Colonic mucosa (tissue), 4 donors: ENCODE data around the gene LARGE2. TPM values are rescaled to one million over a fixed set of nuclear protein-coding genes. Genes with fewer than 3 reads are reported as not detected.

Experiments
- DNase-seq: peaks from one replicate; pipeline ENCODE4 v3.0.0-alpha.2; 2020
- H3K27ac ChIP-seq: fragments of 200-600 bp; one replicate; pipeline ENCODE4 v1.8.0; 2021
- H3K27me3 ChIP-seq: fragments of 200-600 bp; one replicate; pipeline ENCODE4 v1.8.0; 2021
- H3K36me3 ChIP-seq: fragments of 200-600 bp; one replicate; pipeline ENCODE4 v1.8.0; 2021
- H3K4me1 ChIP-seq: fragments of 200-600 bp; one replicate; pipeline ENCODE4 v1.8.0; 2021; ENCODE audit warnings: mild to moderate bottlenecking
- H3K4me3 ChIP-seq: fragments of 200-600 bp; one replicate; pipeline ENCODE4 v1.8.0; 2021
- H3K9ac ChIP-seq, 2 donors: one replicate each; pipeline ENCODE4 v1.7.0; 2013; ENCODE audit warnings: control low read depth in 2 of 2, low read depth in 2 of 2, low read length in 2 of 2
- H3K9me3 ChIP-seq: fragments of 200-600 bp; one replicate; pipeline ENCODE4 v1.8.0; 2021
- intact Hi-C: fragments of 100-400 bp; cut with DNase I; formaldehyde crosslinking; loops from one replicate; pipeline ENCODE4 v1.14.1; 2022
- total RNA-seq, 2 donors: library from RNA; stranded (reverse); fragmentation: NEBNext Ultra II Directional in 1 of 2; extraction: Animal tissue kit (Norgen Biotek cat#: 25700) in 1 of 2; gene quantifications; one replicate each; pipeline ENCODE4 v1.2.1, GENCODE V29; 2021
- TF ChIP-seq, protein P1 (sequence below): fragments of 200-600 bp; IDR thresholded peaks from one replicate; pipeline ENCODE4 v1.8.0; 2022; ENCODE audit warnings: antibody characterized with exemption, mild to moderate bottlenecking
- donor health status: healthy.
- donor health status: DM: no; HTN: no; CAD: no.
- donor health status: DM: no; HTN: no; CAD: no.

LARGE2 gene
- total RNA-seq, 2 donors from 2014 or later, result 4.1 to 7.5 TPM

DNA sequence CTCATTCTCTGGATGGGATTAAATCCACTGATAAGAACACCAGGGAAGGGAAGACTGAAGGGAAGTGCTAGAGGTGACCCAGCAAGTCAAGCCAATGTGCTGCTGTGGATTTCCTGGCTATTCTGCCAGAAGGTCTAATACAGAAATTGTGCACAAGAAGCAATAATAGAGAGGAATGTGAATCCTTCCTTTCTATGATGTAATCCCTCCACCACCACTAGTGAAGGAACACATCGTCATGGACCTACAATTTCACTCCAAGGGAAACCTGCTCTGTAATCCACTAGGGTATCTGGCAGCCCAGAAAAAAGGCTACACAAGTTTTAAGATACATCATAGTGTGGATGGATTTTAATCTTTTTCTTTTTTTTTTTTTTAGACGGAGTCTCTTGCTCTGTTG lies 17.4 kb downstream of the LARGE2 start:
- TF ChIP-seq, protein P1, sequence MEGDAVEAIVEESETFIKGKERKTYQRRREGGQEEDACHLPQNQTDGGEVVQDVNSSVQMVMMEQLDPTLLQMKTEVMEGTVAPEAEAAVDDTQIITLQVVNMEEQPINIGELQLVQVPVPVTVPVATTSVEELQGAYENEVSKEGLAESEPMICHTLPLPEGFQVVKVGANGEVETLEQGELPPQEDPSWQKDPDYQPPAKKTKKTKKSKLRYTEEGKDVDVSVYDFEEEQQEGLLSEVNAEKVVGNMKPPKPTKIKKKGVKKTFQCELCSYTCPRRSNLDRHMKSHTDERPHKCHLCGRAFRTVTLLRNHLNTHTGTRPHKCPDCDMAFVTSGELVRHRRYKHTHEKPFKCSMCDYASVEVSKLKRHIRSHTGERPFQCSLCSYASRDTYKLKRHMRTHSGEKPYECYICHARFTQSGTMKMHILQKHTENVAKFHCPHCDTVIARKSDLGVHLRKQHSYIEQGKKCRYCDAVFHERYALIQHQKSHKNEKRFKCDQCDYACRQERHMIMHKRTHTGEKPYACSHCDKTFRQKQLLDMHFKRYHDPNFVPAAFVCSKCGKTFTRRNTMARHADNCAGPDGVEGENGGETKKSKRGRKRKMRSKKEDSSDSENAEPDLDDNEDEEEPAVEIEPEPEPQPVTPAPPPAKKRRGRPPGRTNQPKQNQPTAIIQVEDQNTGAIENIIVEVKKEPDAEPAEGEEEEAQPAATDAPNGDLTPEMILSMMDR, result no peak
- no peak for DNase-seq
- Histone ChIP-seq H3K4me3 (no peak overlapping the region), H3K36me3 (no peaks in the 10 kb centered on the region), H3K27me3 (no peaks in the 10 kb centered on the region), H3K9me3 (no peaks in the 10 kb centered on the region), H3K27ac (no peak overlapping the region), H3K9ac (no peak overlapping the region), H3K4me1 (no peaks in the 10 kb centered on the region)
- intact Hi-C loops, result no loop called here

DNA sequence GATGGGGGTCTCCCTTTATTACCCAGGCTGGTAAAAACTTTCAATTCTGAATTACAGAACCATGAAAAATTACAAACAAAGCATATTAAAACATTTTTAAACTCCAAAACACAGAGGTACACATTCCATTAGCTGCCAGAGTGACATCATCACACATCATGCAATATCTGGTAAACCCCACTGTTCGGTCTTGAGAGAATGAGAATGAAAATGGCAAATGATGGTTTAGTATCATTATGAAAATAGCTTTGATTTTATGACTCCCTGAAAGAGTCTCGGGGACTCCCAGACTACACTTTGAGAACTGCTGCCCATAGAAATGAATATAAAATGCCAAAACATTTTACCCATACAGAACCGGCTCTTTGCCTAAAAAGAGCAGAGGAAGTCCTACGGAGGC lies 18.8 kb downstream of the LARGE2 start:
- no peaks in the 10 kb centered on the region for H3K36me3 ChIP-seq
- no peak for DNase-seq

DNA sequence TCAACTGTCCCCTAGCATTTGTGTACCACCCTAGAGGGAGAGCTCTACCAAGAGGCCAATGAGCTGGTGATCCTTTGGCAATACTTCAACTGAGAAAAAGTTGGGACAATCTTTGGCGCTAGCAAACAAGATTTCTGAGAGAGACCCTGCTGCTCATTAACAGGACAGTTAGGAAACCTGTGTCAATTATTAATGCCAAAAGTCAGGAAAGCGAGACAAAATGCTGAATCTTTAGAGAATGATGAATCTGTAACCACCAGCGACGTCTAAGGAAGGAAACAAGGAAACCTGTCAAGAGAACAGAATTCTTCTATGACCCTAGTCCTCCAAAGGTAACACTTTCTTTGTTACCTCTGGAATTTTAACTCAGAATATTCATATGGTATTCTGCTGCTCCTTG lies 19.9 kb downstream of the LARGE2 start:
- no peak for DNase-seq
- H3K9ac ChIP-seq, result no peak overlapping the region
- H3K4me3 ChIP-seq, result no peak overlapping the region
- no peaks in the 10 kb centered on the region for H3K27me3 ChIP-seq
- intact Hi-C loops, result no loop called here
- H3K27ac ChIP-seq, result no peak overlapping the region
- H3K36me3 ChIP-seq, result no peaks in the 10 kb centered on the region
- no peaks in the 10 kb centered on the region for H3K4me1 ChIP-seq
- H3K9me3 ChIP-seq, result no peaks in the 10 kb centered on the region
- TF ChIP-seq, protein P1, result no peak

More for the DNA sequence above, 18.8 kb downstream of the LARGE2 start:
- Histone ChIP-seq H3K27ac (no peak overlapping the region), H3K27me3 (no peaks in the 10 kb centered on the region), H3K4me3 (no peak overlapping the region), H3K9ac (no peak overlapping the region), H3K4me1 (no peaks in the 10 kb centered on the region), H3K9me3 (no peaks in the 10 kb centered on the region)
- intact Hi-C loops, result no loop called here
- TF ChIP-seq, protein P1, result no peak

DNA sequence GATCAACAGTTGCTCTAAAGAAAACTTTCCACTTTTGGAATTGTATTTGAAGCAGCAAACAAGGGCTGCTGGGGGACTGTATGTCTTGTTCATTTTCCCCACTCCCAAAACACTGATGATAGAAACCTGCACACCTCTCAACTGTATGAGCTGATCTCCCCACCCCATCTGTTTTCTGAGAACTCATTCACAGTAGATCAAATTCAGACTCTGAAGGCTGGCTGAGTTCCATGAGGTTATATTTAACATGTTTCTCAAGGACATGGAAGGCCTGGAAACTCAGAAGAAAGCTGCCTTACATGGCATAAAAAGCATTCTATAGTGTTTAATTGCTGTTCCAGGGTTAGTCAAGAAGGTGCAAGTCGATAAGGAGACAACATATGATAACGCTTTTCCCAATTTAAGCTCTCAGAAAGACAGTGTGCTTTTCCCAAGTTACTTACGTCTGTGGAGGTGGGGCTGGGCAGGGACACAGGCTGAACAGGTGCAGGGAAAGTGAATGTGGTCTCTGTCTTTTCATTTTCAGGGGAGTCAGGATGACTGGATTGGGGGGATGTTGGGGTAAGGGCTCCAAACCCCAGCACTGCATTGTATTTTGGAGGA lies 23.0 kb downstream of the LARGE2 start:
- intact Hi-C loops, result no loop called here
- Histone ChIP-seq H3K4me1 (no peaks in the 10 kb centered on the region), H3K36me3 (no peaks in the 10 kb centered on the region), H3K27ac (no peak overlapping the region), H3K27me3 (no peaks in the 10 kb centered on the region), H3K9ac (no peak overlapping the region), H3K4me3 (no peak overlapping the region), H3K9me3 (no peaks in the 10 kb centered on the region)
- TF ChIP-seq, protein P1, result no peak
- no peak for DNase-seq

DNA sequence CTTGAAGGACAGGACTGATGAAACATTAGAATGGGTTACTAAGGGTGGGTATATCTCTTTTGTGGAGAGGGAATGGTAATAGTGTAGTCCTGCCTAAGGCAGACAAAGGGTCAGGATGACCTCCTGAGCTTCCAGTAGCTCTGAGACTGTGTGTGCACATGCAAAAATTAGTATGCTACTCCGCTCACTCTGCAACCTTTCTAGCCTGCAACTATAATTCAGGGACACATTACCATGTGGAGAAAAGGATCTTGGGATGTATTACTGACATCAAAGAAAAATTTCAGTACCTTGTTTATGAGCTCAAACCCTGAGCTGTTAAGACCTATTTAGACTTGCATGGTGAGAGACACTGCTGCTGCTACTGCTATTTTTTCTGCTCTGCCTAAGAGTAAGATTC lies 25.4 kb downstream of the LARGE2 start:
- intact Hi-C loops, result no loop called here
- Histone ChIP-seq H3K9me3 (no peaks in the 10 kb centered on the region), H3K4me1 (no peaks in the 10 kb centered on the region), H3K36me3 (no peaks in the 10 kb centered on the region), H3K9ac (no peak overlapping the region), H3K27me3 (no peaks in the 10 kb centered on the region), H3K27ac (no peak overlapping the region), H3K4me3 (no peak overlapping the region)
- TF ChIP-seq, protein P1, result no peak
- no peak for DNase-seq
